ENCODE data around the gene AHDC1.

AHDC1 gene

GRCh38 chr1:27530192-27530591, 73.8 kb downstream of the AHDC1 start:
- H3K9me3 Mint-ChIP-seq, result no peaks in the 10 kb centered on the region
- H3K36me3 Mint-ChIP-seq (ENCODE audit: low read depth), result peaks cover 24% of the 10 kb centered on the region
- H3K4me1 Mint-ChIP-seq (ENCODE audit: low read depth), result peaks cover 37% of the 10 kb centered on the region
- H3K27me3 Mint-ChIP-seq (ENCODE audit: low read depth), result no peaks in the 10 kb centered on the region
- no peak overlapping the region for H3K27ac Mint-ChIP-seq
- H3K4me3 Mint-ChIP-seq, result no peak overlapping the region

DNA sequence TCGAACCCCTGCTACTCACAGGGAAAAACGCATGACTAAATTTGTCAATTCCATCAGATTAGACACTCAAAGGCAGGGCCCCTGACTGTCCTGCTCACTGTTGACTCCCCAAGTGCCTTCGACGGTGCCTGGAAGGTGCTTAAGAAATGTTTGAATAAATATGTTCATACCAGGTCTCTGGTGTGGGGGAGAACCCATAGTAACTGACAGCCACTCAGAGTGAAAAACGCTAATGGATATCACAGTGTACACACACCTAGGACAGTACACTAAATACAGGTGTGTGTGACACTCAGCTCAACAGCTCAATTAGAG, 74.3 kb downstream of the AHDC1 start:
- Mint-ChIP-seq H3K9me3 (no peaks in the 10 kb centered on the region), H3K4me3 (peak overlapping the region; percentile 40), H3K27me3 (ENCODE audit: low read depth) (no peaks in the 10 kb centered on the region), H3K27ac (peak overlapping the region; percentile 2), H3K36me3 (ENCODE audit: low read depth) (peaks cover 24% of the 10 kb centered on the region), H3K4me1 (ENCODE audit: low read depth) (peaks cover 40% of the 10 kb centered on the region)

DNA sequence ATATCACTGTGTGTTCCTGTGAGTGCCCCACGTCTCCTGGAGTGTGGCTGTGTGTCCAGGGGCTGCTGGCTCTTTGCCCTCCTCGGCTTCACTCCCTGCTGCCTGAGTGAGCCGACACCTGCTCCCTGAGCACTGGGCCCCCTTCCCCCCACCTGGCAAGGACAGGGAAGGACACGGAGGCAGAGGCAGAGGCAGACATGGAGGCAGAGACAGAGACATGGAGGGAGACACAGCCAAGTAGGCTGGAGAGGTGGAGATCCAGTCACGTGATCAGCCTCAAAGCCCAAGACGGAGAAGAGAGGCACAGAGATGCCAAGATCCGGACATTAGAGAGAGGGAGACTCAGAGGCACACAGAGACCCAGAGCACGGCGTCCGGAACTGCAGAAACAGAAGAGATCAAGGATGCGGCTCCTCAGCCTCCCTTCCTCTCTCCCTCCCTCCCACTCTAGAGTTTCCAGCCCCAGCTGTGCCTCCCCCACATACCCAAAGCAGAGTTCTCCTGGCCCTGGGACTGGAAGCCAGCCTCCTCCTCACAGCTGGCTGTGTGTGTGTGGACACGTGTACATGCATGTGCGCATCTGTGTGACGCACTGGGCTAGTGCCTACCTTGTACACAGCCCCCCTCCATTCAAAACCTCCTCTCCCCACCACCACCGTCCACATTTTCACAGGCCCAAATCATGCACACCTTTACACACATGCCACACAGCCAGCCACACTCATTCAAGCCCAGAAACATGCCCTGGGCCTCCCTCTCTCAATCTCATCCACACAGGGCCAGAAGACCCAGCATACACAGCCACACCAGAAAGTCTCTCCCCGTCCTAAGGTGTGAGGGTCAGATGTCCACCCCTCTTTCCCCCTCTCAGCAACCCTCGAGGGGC, 74.9 kb downstream of the AHDC1 start:
- peak overlapping the region; percentile 41 for H3K27ac Mint-ChIP-seq
- peaks cover 45% of the 10 kb centered on the region for H3K4me1 Mint-ChIP-seq (ENCODE audit: low read depth)
- H3K9me3 Mint-ChIP-seq, result no peaks in the 10 kb centered on the region
- H3K4me3 Mint-ChIP-seq, result peak overlapping the region; percentile 73
- H3K27me3 Mint-ChIP-seq (ENCODE audit: low read depth), result no peaks in the 10 kb centered on the region
- peaks cover 24% of the 10 kb centered on the region for H3K36me3 Mint-ChIP-seq (ENCODE audit: low read depth)

- H3K27ac Mint-ChIP-seq, result peak overlapping the region; percentile 41
- H3K4me3 Mint-ChIP-seq, result peak overlapping the region; percentile 73
- H3K4me1 Mint-ChIP-seq (ENCODE audit: low read depth), result peaks cover 49% of the 10 kb centered on the region
- no peaks in the 10 kb centered on the region for H3K9me3 Mint-ChIP-seq
- peaks cover 15% of the 10 kb centered on the region for H3K36me3 Mint-ChIP-seq (ENCODE audit: low read depth)
- H3K27me3 Mint-ChIP-seq (ENCODE audit: low read depth), result no peaks in the 10 kb centered on the region
Observed at GRCh38 chr1:27527890-27528817, 75.8 kb downstream of the AHDC1 start.

DNA sequence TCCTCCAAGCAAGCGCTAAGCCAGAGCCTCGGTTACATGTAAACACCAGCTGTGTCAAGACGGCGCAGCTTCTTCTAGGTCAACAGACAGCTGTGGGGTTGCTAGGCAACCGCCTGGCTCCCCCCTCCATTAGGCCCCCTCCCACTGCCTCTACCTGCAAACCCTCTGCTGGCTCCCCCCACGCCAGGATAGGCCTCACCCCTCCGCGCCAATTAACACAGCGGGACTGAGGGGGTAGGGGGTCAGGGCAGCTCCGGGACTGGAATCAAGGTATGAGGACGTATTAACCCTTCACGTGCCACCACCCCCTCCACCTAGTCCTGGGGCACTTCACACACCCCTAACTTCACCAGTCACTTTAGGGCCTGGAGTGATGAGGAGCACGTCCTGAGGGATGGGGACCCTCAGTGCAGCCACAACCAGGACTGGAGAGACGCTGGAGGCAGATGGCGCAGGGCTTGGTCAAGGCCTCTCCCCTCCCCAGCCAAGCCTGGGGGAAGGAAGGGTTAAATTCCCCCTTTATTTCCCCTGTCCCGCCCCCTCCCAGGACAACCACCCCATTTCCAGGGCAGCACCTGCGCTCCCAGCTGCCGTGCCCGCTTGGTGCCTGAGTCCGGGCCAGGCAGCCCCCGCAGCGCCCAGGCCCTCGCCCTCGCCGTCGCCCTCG, 76.6 kb downstream of the AHDC1 start:
- Mint-ChIP-seq H3K4me3 (peak overlapping the region; percentile 75), H3K36me3 (ENCODE audit: low read depth) (peaks cover 15% of the 10 kb centered on the region), H3K27me3 (ENCODE audit: low read depth) (no peaks in the 10 kb centered on the region), H3K27ac (no peak overlapping the region), H3K4me1 (ENCODE audit: low read depth) (peaks cover 51% of the 10 kb centered on the region), H3K9me3 (no peaks in the 10 kb centered on the region)

DNA sequence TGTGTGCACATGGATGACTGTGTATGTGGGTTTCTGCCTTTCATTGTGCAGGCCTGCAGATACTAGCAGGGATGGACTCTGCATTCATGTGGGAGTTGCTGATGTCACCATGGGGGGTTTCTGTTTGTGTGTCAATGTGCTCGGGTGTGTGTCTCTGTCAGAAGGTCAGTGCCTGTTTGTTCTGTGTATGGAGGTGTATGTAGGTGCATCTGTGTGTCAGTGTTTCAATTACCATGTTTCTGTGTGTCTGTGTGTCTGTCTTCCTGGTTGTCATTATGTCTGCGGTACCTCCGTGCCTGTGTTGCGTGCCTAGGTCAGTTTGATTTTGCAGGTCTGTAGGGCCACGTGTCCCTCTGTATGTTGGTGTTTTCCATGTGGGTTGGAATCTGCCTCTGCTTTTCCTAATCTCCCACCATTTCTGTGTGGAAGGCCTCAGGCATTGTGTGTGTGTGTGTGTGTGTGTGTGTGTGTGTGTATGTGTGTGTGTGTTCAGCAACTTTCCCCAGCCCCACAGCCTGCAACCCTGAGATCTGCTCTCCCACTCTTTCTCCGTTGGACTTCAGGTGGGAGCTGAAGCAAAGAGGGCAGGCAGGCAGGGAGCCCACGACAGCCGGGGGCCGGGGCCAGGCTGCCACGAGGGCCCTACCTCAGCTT, 77.2 kb downstream of the AHDC1 start:
- H3K9me3 Mint-ChIP-seq, result no peaks in the 10 kb centered on the region
- peaks cover 11% of the 10 kb centered on the region for H3K36me3 Mint-ChIP-seq (ENCODE audit: low read depth)
- peaks cover 51% of the 10 kb centered on the region for H3K4me1 Mint-ChIP-seq (ENCODE audit: low read depth)

DNA sequence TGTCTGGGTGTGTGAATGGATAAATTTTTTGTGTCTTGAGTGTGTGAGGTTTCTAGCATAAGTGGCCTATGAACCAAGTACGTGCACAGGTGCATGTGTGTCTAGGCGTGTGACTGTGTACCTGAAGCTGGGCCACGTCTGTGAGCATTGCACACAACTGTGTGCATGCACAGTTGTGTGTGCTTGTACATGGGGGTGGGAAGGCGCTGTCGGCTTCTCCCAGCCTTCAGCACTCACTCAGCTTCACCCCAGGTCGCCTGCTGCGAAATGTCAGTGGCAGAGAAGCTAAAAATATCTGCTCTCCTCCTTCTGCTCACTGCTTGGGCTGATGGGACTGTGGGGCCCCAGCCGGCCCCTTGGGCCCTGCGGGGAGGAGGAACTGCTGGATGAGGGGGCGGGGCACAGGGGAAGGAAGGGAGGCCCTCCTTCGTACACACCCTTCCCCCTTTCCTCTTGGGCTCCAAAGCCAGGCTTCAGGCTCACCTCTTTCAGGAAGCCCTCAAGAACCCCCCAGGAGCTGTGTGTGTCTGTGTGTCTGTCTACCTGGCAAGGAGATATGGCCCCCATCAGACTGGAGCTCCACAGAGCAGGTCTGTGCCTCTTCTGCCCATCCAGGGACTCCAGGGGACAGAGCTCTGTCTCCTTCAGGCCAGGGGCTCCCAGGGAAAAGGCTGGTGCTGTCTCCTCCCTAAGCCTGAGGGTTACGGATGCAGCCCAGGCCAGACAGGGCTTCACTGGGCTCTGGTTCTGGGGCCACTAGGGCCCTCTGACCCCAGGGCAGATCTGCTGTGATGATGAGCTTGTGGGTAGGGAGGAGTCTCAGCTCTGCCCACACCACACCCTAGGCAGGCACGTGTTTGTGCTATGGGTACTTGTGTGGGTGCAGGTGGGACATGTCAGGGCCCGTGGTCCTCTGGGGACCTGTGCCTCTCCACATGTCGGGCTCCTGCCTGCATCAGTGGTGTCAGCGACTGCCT, 78.4 kb downstream of the AHDC1 start:
- Mint-ChIP-seq H3K4me3 (peak overlapping the region; percentile 75), H3K4me1 (ENCODE audit: low read depth) (peaks cover 54% of the 10 kb centered on the region), H3K9me3 (no peaks in the 10 kb centered on the region), H3K27ac (peak overlapping the region; percentile 62), H3K36me3 (ENCODE audit: low read depth) (peaks cover 11% of the 10 kb centered on the region), H3K27me3 (ENCODE audit: low read depth) (no peaks in the 10 kb centered on the region)

More for the DNA sequence above, 77.2 kb downstream of the AHDC1 start:
- Mint-ChIP-seq H3K27ac (peak overlapping the region; percentile 62), H3K27me3 (ENCODE audit: low read depth) (no peaks in the 10 kb centered on the region), H3K4me3 (peak overlapping the region; percentile 75)

DNA sequence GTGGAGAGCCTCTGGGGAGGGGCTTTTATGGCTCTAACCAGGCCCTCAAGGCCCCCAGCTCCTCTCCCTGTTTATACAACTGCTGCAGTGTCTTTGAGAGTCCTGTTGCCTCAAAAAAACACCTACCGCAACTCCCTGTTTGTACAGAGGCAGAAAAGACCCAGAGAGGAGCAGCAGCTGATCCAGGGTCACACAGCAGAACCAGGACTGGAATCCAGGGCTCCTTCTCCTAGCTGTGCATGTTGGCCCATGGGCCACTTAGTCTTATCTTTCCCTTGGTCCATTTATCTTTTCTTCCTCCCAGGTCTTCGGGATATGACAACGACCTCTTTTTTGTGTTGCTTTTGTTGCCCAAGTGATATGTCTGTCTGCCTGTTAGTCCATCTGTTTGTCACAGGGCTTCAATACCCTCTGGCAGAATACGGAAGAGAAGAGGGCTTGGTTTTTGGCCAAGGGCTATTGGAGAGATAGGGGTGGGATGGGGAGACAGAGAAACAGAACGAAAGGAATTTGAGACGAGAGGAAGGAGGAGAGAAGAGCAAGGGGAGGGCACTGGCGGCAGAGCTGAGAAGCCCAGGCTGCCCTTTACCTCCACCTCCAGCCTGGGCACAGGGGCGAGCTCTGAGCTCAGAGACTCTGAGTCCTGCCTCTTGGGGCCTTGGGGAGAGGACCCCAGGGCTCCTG, 80.5 kb downstream of the AHDC1 start:
- H3K36me3 Mint-ChIP-seq (ENCODE audit: low read depth), result peaks cover 2% of the 10 kb centered on the region
- H3K9me3 Mint-ChIP-seq, result no peaks in the 10 kb centered on the region
- no peaks in the 10 kb centered on the region for H3K27me3 Mint-ChIP-seq (ENCODE audit: low read depth)
- H3K4me3 Mint-ChIP-seq, result peak overlapping the region; percentile 88
- H3K27ac Mint-ChIP-seq, result peak overlapping the region; percentile 85
- H3K4me1 Mint-ChIP-seq (ENCODE audit: low read depth), result peaks cover 53% of the 10 kb centered on the region

- Mint-ChIP-seq H3K27ac (peak overlapping the region; percentile 90), H3K9me3 (no peaks in the 10 kb centered on the region), H3K27me3 (ENCODE audit: low read depth) (no peaks in the 10 kb centered on the region), H3K4me3 (peak overlapping the region; percentile 88), H3K36me3 (ENCODE audit: low read depth) (peaks cover 2% of the 10 kb centered on the region), H3K4me1 (ENCODE audit: low read depth) (peaks cover 56% of the 10 kb centered on the region)
Observed at GRCh38 chr1:27522432-27523336, 81.3 kb downstream of the AHDC1 start.

DNA sequence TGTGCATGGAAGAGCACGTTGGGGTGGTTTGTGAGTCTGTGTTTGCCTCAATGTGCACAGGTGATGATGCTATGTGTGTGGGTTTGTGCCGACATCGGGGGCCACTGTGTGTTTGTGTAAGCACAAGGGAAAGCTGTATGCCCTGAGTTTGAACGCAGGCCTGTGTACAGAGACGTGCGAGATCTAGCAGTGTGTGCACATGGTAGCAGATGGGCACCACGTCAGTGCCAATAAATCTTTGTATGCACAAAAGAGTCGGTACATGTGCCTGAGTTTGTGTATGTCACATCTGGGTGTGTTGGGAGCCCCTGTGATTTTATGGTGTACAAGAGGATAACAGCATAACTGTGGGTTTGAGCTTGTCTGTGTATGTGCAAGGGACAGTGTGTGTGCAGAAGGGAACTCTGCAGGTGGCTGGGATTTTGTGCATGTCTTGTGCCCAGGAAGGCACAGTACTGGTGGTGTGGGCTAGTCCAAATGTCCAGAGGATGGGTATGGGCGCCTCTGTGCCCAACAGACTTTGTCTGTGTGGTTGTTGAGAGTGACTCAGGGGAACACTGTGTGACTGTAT, 82.0 kb downstream of the AHDC1 start:
- Mint-ChIP-seq H3K4me1 (ENCODE audit: low read depth) (peaks cover 58% of the 10 kb centered on the region), H3K4me3 (peak overlapping the region; percentile 88), H3K27ac (peak overlapping the region; percentile 90), H3K9me3 (no peaks in the 10 kb centered on the region), H3K27me3 (ENCODE audit: low read depth) (no peaks in the 10 kb centered on the region), H3K36me3 (ENCODE audit: low read depth) (peaks cover 2% of the 10 kb centered on the region)

GRCh38 chr1:27521336-27521831, 82.6 kb downstream of the AHDC1 start:
- Mint-ChIP-seq H3K4me1 (ENCODE audit: low read depth) (peaks cover 54% of the 10 kb centered on the region), H3K36me3 (ENCODE audit: low read depth) (peaks cover 2% of the 10 kb centered on the region), H3K27ac (peak overlapping the region; percentile 90), H3K27me3 (ENCODE audit: low read depth) (no peaks in the 10 kb centered on the region), H3K4me3 (peak overlapping the region; percentile 88), H3K9me3 (no peaks in the 10 kb centered on the region)

Measured in T-helper 1 cell treated with Interleukin-12 subunit alpha and Interleukin-12 subunit beta and Interleukin-4 antibody, amounts not matched to agents 30 μg/mL and 1 μg/mL, for 36 hours (primary cell).